Lower leg skin (tissue), 4 donors: Measurements from ENCODE around the gene ADGRA3. TPM values are rescaled to one million over a fixed set of nuclear protein-coding genes. Genes with fewer than 3 reads are reported as not detected.
"Not testable (repeated sequence)": the region's sequence is repeated elsewhere in the genome, so short reads cannot be mapped to it uniquely, and the experiment has no call there.

Experiments used
- DNase-seq, 2 donors: peaks; one replicate each; pipeline ENCODE4 v3.0.0-alpha.2; 2019; ENCODE audit warnings: low spot score in 2 of 2
- H3K4me3 ChIP-seq: fragments of 200-600 bp; sonication (generic); 2 replicates; pipeline ENCODE4 v1.5.1; 2017; ENCODE audit warnings: mild to moderate bottlenecking, low read depth; ENCODE audit not compliant: poor library complexity, severe bottlenecking
- CTCF ChIP-seq, 3 donors: fragments of 450-650 bp; IDR thresholded peaks; one replicate each; pipeline ENCODE4 v1.5.1; 2016; ENCODE audit warnings: antibody characterized with exemption in 3 of 3, mild to moderate bottlenecking in 3 of 3, moderate library complexity in 2 of 3
- POLR2A ChIP-seq, 2 donors: fragments of 450-650 bp; IDR thresholded peaks; one replicate each; pipeline ENCODE4 v1.6.1; 2016 to 2017; ENCODE audit warnings: antibody characterized with exemption in 2 of 2, mild to moderate bottlenecking in 1 of 2, moderate library complexity in 1 of 2
- WGBS, 2 donors: methylation state at CpG; one replicate each; pipeline ENCODE4 v1.1.5; 2018; 5-methylcytosine and 5-hydroxymethylcytosine counted together
- intact Hi-C: fragments of 100-400 bp; cut with DNase I; formaldehyde crosslinking; loops from one replicate; pipeline ENCODE4 v1.15.0; 2023; ENCODE audit warnings: low total_unique reads
- total RNA-seq, 4 donors: library from RNA; depleted of rRNA; stranded (reverse); fragments of >200 nt; gene quantifications; one replicate each; pipeline ENCODE4 v1.1.0, GENCODE V29; 2016

ADGRA3 gene
- total RNA-seq, 4 donors from 2014 or later, result 8.4 to 14.9 (median 12.6) TPM

GRCh38 chr4:22391551-22391950, 124.3 kb downstream of the ADGRA3 start:
- no peak overlapping the region for H3K4me3 ChIP-seq
- TF ChIP-seq POLR2A (IDR thresholded peaks at IDR 0.05), result no peak
- TF ChIP-seq CTCF (IDR thresholded peaks at IDR 0.05), result no peak
- 90 to 96% methylated on average over 3 of the region's 3 CpGs for WGBS, 2 donors
- intact Hi-C loops, result no loop called here
- DNase-seq, result no peak

DNA sequence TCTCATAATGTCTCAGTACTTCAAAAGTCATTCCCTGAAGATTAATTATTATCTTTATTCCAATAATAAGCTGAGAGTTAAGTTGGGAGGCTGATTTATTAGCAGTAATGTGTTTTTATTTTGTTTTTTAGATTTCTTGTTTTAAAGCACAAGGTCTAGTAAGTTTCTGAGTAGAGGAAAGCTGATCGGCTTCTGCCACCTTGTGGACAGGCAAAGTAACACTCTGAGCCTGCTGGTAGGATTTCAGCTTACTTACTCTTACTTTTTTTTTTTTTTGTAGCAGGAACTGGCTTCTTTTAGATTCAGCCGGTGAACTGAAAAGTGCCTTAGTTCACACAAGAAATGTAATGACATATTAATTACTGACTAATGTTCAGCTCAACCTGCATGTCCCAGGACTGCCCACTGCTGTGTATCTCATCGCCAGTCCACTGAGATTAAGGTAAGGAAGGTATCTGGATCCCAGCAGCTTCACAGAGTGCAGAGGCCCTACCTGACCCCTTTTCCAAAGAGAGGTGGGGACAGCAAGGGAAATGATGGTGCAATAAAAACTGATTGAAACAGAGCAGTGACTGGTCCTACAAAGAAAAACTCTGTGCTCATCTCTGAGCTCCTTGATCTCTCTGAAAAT, 126.5 kb downstream of the ADGRA3 start:
- WGBS, 2 donors, result 35 to 39% methylated on average over 3 of the region's 3 CpGs
- intact Hi-C loops, result loop anchor here (2.0 kb wide), 1 partner anchor 601 kb away; no protein-coding TSS in a partner anchor
- H3K4me3 ChIP-seq, result no peak overlapping the region
- no peak for DNase-seq
- TF ChIP-seq POLR2A (IDR thresholded peaks at IDR 0.05), result no peak
- TF ChIP-seq CTCF (IDR thresholded peaks at IDR 0.05), result no peak

GRCh38 chr4:22385611-22386011, 130.3 kb downstream of the ADGRA3 start:
- no peak for DNase-seq
- no peak overlapping the region for H3K4me3 ChIP-seq
- TF ChIP-seq POLR2A (IDR thresholded peaks at IDR 0.05) (no peak), CTCF (IDR thresholded peaks at IDR 0.05) (no peak)
- WGBS, 2 donors, result 39 to 43% methylated on average over 7 of the region's 7 CpGs
- intact Hi-C loops, result no loop called here

DNA sequence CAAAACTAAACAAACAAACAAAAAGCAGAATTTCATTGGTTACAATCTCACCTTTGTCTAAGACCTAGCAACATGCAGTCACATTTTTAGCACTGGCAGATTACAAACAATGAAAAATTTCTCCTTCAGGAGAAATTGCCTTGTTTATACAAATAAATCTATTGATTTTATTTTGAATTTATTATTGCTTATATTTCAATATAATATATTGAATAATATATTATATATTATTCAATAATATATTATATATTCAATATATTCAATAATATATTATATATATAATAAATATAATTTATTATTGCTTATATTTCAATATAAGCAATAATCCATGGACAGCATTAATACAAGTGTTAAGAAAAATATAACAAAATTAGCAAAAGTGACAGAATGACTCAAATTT, 131.7 kb downstream of the ADGRA3 start:
- H3K4me3 ChIP-seq, result no peak overlapping the region
- intact Hi-C loops, result no loop called here
- DNase-seq, result no peak
- TF ChIP-seq POLR2A (IDR thresholded peaks at IDR 0.05), result no peak
- TF ChIP-seq CTCF (IDR thresholded peaks at IDR 0.05), result no peak

GRCh38 chr4:22382216-22382615, 133.7 kb downstream of the ADGRA3 start:
- intact Hi-C loops, result not testable (repeated sequence)
- 66 to 86% methylated on average over 3 of the region's 3 CpGs for WGBS, 2 donors

DNA sequence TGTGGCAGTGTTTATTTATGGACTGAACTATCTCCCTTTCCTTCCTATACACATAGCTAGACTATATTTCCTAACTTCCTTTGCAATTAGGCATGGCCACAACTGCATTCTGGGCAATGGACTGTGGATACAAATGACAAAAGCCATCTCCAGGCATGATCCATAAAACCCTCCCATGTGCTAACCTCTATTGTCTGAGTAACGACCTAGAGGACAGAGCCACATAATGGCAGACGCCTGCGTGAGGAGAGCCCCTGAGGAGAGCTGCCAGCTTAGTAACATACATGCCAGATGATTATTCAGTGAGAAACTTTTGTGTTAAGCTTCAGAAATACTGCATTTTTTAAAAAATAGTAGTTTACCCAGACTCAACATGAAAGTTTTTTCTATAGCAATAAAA, 142.9 kb downstream of the ADGRA3 start:
- intact Hi-C loops, result no loop called here
- TF ChIP-seq POLR2A (IDR thresholded peaks at IDR 0.05), result no peak
- no peak for TF ChIP-seq CTCF (IDR thresholded peaks at IDR 0.05)
- DNase-seq, result no peak
- WGBS, 2 donors, result 69 to 77% methylated on average over 3 of the region's 3 CpGs
- no peak overlapping the region for H3K4me3 ChIP-seq

More at GRCh38 chr4:22382216-22382615, 133.7 kb downstream of the ADGRA3 start:
- not testable (repeated sequence) for DNase-seq, H3K4me3 ChIP-seq
